Upper lobe of left lung (tissue), 4 donors: ENCODE measurements around the gene CFAP221.

ENCODE experiments used
- CTCF ChIP-seq, 6 experiments: fragments of 450-650 bp in 4 of 6; fragments of 200-600 bp in 2 of 6; sonication (generic) in 2 of 6; IDR thresholded peaks; one replicate each; pipeline ENCODE4 v1.5.1; 2016 to 2019; ENCODE audit warnings: antibody characterized with exemption in 6 of 6
- POLR2A ChIP-seq, 4 donors: fragments of 450-650 bp; IDR thresholded peaks; one replicate each; pipeline ENCODE4 v1.5.1; 2016 to 2017; ENCODE audit warnings: antibody characterized with exemption in 4 of 4, mild to moderate bottlenecking in 2 of 4
- POLR2AphosphoS5 ChIP-seq, 2 donors: sonication (generic); formaldehyde crosslinking; IDR thresholded peaks; one replicate each; pipeline ENCODE4 v1.5.1; 2017; ENCODE audit warnings: antibody characterized with exemption in 2 of 2

DNA sequence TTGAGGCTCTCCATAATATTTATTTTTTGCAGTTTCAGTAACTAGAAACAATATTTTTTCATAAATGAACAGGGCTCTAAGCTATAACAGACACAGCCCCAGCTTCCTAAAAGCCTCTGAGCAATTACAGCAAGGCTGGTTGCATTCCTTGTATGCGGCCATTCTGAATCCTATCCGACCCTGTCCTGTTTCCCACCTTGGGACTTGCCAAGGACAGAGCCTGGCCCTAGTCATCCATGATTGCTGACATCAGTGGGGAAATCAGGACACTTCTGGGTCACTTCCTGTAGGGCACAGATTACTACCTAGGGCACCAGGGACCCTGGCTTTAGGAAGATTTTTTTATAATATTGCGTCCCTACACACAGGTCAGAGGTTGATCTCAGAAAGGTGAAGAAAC, 140.3 kb downstream of the CFAP221 start:
- TF ChIP-seq CTCF (IDR thresholded peaks at IDR 0.05) (no peak), POLR2A (IDR thresholded peaks at IDR 0.05) (no peak), POLR2AphosphoS5 (IDR thresholded peaks at IDR 0.05) (no peak)
